Pulmonary artery endothelial cell (primary cell): ENCODE data around the gene AIFM3. TPM values are rescaled to one million over a fixed set of nuclear protein-coding genes. Genes with fewer than 3 reads are reported as not detected.
"Not testable (repeated sequence)": the region's sequence is repeated elsewhere in the genome, so short reads cannot be mapped to it uniquely, and the experiment has no call there.

Experiments used
- DNase-seq: peaks from one replicate; pipeline ENCODE4 v3.0.0-alpha.2; 2011; ENCODE audit warnings: low read depth, low spot score
- total RNA-seq: library from RNA; depleted of rRNA; stranded (reverse); fragments of >200 nt; gene quantifications from 2 replicates; pipeline ENCODE4 v1.2.3, GENCODE V29; 2014

The AIFM3 gene
- total RNA-seq, 1 donor from 2014 or later: 0.07 TPM

DNA sequence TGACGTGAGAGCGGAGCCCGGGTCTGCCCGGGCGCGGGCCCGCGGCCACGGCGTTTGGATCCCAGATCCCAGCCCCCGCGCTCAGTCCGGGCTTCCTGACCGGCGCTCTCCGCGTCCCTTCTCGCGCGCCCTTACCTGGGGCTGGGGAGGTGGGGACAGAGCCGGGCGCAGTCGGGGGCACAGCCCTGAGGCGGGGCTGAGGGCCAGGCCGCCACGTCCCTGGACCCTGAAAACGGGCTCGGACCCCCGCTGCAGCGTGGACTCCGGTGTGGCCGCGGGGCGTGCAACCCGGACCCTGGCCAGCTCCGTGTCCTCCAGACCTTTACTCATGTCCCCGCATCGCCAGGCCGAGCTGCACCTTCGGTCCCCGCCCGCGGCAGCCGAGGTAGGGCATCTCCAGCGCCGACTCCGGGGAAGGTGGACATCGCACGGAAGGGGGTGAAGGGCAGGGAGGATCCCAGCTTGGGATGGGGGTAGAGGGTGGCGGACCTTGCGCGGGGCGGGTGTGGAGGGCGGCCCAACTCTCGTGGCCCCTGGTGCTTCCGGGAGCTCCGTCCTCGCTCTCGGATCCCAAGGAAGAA is 9.9 kb upstream of the AIFM3 start:
- no peak for DNase-seq

DNA sequence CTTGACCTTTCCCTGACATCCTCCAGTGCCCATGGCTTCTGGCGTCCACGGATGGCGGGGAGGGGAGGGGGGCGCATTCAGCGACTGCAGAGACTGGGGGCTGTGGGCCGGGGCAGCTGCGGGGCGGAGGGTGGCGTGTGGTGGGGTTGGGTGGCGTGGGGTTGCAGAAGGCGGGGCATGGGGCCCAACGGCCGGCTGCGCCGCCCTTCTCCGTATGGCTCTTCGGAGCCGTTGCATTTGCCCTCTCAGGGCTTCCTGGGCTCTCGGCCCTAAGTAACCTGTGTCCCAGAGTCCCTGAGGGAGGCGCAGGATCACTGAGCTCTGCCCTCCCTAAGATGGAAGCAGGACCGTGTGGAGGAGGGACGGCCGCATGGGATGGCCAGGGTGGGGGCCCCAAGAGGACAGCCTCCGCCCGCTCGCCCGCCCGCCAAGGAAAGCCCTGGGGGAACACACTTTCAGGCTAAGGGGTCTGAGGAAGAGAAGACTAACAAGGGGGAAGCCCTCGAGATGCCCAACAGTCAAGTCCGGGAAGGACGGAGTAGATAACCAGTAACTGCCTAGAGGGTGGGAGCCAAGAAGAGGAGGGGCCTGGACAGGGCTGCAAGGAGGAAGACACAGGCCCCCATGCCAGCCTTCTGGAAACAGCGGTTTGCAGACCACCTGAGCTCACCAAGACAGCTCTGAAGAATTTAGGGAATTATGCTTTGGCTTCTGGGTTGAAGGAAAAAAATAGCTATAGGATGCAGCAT is 9.2 kb upstream of the AIFM3 start:
- DNase-seq: no peak

- no peak for DNase-seq
These were observed 7.2 kb upstream of the AIFM3 start for GRCh38 chr22:20959578-20960461.

- no peak for DNase-seq
These were observed 6.4 kb upstream of the AIFM3 start for GRCh38 chr22:20960609-20961008.

DNA sequence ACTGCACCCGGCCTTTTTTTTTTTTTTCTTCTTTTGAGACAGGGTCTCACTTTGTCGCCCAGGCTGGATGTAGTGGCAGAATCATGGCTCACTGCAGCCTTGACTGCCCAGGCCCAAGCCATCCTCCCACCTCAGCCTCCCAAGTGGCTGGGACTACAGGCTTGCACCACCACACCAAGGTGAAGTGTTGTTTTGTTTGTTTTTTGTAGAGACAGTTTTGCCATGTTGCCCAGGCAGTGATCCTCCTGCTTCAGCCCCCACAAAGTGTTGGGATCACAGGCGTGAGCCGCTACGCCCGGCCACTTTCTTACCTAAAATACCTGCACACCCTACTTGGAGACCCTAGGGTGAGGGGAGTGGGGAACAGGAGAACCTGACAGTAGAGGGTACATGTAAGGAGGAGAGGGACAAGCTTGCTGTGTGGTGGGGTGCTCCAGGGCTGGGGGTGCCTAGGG is 4.5 kb upstream of the AIFM3 start:
- DNase-seq: no peak

- no peak for DNase-seq
These were observed 3.6 kb upstream of the AIFM3 start for GRCh38 chr22:20963201-20964052.

DNA sequence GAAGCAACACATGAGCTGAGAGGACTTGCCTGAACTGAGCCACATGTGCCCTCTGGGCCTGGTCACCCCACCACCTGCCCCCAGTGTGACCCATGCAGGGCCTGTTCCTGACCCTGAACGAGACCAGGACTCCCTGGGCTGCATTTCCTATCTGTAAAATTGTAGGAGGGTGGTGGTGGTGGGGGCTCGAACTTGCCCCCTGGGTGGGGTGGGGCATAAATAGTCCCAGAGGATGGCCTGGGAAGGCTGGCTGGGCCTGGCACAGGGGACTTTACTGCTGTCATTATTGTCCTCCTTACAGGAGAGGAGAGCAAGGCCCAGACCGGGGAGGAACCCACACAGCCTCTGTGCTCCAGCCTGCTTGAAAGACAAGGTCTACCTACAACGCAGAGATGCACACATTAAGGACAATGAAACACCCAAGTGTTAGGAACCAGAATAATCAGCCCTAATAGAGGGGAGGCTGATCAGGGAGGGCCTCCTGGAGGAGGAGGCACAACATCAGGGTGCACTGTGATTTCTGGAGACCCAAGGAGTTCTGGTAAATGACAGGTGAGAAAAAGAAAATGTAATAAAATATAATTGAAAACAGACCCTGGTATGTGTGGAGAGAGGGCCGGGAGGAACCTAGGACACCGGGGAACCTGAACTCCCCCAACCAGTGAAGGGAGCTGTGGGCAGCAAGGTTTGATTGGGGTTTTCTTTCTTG is 2.8 kb upstream of the AIFM3 start:
- no peak for DNase-seq

GRCh38 chr22:20964799-20965103 is 2.3 kb upstream of the AIFM3 start:
- no peak for DNase-seq

DNA sequence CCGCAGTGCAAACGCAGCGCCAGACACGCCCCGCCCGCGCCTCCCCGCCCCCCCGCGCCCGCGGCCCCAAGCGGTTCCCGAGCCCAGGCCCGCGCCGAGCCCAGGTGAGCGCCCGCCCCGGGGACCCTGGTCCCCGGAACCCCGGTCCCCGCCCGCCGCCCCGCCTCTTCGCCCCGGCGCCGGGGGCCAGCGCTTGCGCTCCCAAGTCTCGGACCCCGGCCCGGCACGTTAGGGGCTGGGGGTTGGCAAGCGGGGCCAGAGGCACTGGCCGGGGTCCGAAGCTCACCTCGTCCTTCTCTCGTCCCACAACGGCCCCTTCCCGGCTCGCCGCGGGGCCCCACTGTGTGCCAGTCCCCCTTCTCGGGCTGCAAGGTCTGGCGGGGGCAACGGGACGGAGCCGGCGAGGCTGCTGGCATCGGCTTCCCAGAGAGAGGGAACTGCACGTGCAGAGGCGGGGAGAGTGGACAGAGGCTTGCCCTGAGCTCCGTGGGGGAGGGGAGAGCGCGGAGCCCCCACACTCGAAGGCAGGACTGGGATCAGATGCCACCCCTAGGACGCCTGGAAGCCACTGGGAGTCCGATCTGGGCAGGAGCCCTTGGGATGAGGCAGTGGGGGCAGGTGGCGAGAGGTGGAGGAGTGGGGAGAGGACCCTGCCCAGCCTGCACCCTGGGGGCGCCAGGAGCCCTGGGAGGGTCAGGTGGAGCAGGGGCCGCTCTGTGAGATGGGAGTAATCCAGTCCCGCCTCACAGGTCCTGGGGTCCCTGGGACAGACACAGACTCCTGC is 1.8 kb upstream of the AIFM3 start:
- DNase-seq: no peak

GRCh38 chr22:20965888-20966855 is 883 bp upstream of the AIFM3 start:
- DNase-seq: no peak

DNA sequence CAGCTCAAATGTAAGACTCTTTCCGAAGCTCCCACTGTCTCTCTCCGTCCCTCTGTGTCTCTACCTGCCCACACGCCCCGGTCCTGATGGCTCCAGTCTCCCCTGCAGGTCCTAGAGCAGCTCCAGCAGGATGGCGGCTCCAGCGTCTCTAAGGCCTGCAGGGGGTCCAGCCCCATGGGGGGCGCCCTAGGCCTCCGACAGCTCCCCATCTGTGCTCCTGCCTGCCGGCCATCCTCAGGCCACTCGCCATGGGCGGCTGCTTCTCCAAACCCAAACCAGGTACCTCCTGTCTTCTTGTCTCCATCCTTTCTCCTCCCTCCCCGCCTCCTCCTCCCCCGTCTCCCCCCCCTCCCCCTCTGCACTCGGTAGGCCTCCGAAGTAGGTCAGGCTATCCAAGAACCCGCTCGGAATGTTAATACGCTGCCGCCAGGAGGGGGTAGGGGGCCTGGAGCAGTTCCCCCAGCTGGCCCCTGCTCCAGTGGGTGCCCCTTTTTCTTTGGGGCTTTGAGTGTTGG is 699 bp downstream of the AIFM3 start:
- no peak for DNase-seq

GRCh38 chr22:20968281-20968977 is 1.4 kb downstream of the AIFM3 start:
- no peak for DNase-seq

GRCh38 chr22:20970939-20971657 is 4.0 kb downstream of the AIFM3 start:
- no peak for DNase-seq

DNA sequence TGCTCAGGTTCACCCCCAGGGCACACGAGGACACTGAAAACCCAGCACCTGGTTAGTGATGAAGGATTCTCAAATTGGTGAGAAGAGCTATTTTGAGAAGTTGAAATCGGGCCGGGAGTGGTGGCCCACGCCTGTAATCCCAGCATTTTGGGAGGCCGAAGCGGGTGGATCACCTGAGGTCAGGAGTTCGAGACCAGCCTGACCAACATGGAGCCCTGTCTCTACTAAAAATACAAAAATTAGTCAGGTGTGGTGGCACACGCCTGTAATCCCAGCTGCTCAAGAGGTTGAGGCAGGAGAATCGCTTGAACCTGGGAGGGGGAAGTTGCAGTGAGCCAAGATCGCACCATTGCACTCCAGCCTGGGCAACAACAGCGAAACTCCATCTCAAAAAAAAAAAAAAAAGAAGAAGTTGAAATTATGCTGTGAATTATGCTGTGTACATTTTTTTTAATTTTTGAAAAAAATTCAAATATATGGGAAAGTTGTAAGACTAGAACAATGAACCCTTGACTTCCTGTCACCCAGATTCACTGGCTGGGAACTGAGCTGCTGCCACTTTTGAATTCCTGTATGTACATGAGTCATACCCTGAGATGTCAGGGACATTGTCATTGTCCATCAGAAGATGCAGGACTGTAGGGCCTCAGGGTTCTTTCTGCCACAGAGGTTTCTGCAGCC is 5.1 kb downstream of the AIFM3 start:
- DNase-seq: not testable (repeated sequence)

DNA sequence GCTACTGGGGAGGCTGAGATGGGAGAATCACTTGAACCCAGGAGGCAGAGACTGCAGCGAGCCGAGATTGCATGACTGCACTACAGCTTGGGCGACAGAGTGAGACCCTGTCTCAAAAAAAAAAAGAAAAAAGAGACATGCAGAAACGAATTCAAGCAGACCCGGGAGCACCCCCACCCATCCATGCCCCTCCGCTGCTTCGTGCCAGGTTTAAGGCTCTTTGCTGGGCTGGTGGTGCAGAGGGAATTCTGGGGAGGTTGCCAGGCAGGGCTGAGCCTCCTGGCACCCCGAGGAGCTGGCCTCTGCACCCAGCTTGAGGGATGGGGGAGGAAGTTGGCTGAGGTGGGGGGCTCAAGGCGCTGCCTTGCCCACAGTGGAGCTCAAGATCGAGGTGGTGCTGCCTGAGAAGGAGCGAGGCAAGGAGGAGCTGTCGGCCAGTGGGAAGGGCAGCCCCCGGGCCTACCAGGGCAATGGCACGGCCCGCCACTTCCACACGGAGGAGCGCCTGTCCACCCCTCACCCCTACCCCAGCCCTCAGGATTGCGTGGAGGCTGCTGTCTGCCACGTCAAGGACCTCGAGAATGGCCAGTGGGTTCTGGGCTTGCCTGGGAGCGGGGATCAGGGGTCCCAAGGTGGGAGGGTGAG is 6.0 kb downstream of the AIFM3 start:
- no peak for DNase-seq

DNA sequence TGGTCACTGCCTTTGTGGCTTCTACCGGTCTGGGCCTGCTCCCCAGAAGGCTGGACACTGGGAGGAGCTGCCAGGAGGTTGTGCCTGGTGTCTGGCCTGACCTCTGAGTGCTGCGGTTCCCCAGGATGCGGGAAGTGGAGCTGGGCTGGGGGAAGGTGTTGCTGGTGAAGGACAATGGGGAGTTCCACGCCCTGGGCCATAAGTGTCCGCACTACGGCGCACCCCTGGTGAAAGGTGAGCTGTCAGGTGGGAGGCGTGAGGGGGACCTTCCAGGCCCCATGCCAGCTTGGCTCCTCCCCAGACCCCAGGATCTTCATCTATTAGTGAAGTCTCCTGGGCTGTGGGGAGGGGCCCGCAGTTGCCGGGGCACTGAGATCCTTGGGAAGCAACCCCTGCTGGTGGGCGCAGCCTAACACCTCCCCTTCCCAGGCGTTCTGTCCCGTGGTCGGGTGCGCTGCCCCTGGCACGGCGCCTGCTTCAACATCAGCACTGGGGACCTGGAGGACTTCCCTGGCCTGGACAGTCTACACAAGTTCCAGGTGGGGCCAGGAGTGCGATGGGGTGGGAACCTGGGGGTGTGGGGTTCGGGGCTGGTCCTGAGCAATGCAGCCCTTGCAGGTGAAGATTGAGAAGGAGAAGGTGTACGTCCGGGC is 6.7 kb downstream of the AIFM3 start:
- no peak for DNase-seq
